ENCODE results near the gene PSMD13.
"Not testable (repeated sequence)": the region's sequence is repeated elsewhere in the genome, so short reads cannot be mapped to it uniquely, and the experiment has no call there.

PSMD13 gene

GRCh38 chr11:278001-278951, 41.5 kb downstream of the PSMD13 start, which contains the start of gene NLRP6:
TSS of gene NLRP6 (plus strand) at chr11:278407. CDS start at chr11:278570, 163 bp downstream.
- no peak for DNase-seq (ENCODE audit: low spot score)

- no peak for DNase-seq (ENCODE audit: low spot score)
These were observed 42.5 kb downstream of the PSMD13 start for GRCh38 chr11:279040-279965.

GRCh38 chr11:279966-280705, 43.4 kb downstream of the PSMD13 start:
- DNase-seq (ENCODE audit: low spot score), result no peak

GRCh38 chr11:280706-281485, 44.1 kb downstream of the PSMD13 start:
- DNase-seq (ENCODE audit: low spot score), result no peak

- DNase-seq (ENCODE audit: low spot score), result no peak
These were observed 44.8 kb downstream of the PSMD13 start for GRCh38 chr11:281486-282161.

GRCh38 chr11:282171-282570, 45.4 kb downstream of the PSMD13 start:
- no peak for DNase-seq (ENCODE audit: low spot score)

GRCh38 chr11:282630-283360, 46.0 kb downstream of the PSMD13 start:
- DNase-seq (ENCODE audit: low spot score), result no peak

GRCh38 chr11:283405-284104, 46.8 kb downstream of the PSMD13 start:
- no peak for DNase-seq (ENCODE audit: low spot score)

GRCh38 chr11:284105-285020, 47.6 kb downstream of the PSMD13 start:
- no peak for DNase-seq (ENCODE audit: low spot score)

- DNase-seq (ENCODE audit: low spot score), result no peak
These were observed 48.5 kb downstream of the PSMD13 start for GRCh38 chr11:285021-285893.

GRCh38 chr11:285894-286220, 49.1 kb downstream of the PSMD13 start:
- DNase-seq (ENCODE audit: low spot score), result no peak

- DNase-seq (ENCODE audit: low spot score), result not testable (repeated sequence)
These were observed 50.4 kb downstream of the PSMD13 start for GRCh38 chr11:286977-287820.

GRCh38 chr11:287821-288477, 51.2 kb downstream of the PSMD13 start:
- no peak for DNase-seq (ENCODE audit: low spot score)

GRCh38 chr11:288478-289397, 52.0 kb downstream of the PSMD13 start, which contains the start of gene PGGHG:
TSS of gene PGGHG (plus strand) at chr11:289126. CDS start at chr11:289817, 691 bp downstream.
- DNase-seq (ENCODE audit: low spot score), result no peak

- DNase-seq (ENCODE audit: low spot score), result no peak
These were observed 52.6 kb downstream of the PSMD13 start for GRCh38 chr11:289398-289711.
